Calu3 (cell line): ENCODE results near the gene PIK3C3. TPM values are rescaled to one million over a fixed set of nuclear protein-coding genes. Genes with fewer than 3 reads are reported as not detected.

Experiments used
- BruUV-seq: library from RNA; stranded (reverse); fragments of 400-500 nt; replicated peaks from 2 replicates; lab custom pipeline; 2021; lab: Mats Ljungman, UMichigan
- CTCF ChIA-PET: fragments of 300-600 bp; sonication (Branson Sonifier 250); formaldehyde crosslinking; loops from one replicate; lab custom pipeline; 2022; ENCODE audit warnings: antibody characterized with exemption; lab: Charles Lee
- DNase-seq: peaks from one replicate; pipeline ENCODE4 v3.0.0; 2022
- H3K27ac Mint-ChIP-seq: one replicate; pipeline ENCODE4 v1.8.0; 2022; ENCODE audit warnings: mixed read lengths; ENCODE audit not compliant: unreplicated experiment
- H3K27me3 Mint-ChIP-seq: one replicate; pipeline ENCODE4 v1.8.0; 2022; ENCODE audit warnings: mixed read lengths; ENCODE audit not compliant: unreplicated experiment
- H3K36me3 Mint-ChIP-seq: one replicate; pipeline ENCODE4 v1.8.0; 2022; ENCODE audit warnings: mild to moderate bottlenecking, moderate library complexity, mixed read lengths; ENCODE audit not compliant: insufficient read depth, unreplicated experiment
- H3K4me1 Mint-ChIP-seq: one replicate; pipeline ENCODE4 v1.8.0; 2022; ENCODE audit warnings: mild to moderate bottlenecking, low read depth, mixed read lengths; ENCODE audit not compliant: unreplicated experiment
- H3K4me3 Mint-ChIP-seq: one replicate; pipeline ENCODE4 v1.8.0; 2022; ENCODE audit warnings: mild to moderate bottlenecking, low read depth, moderate library complexity, mixed read lengths; ENCODE audit not compliant: unreplicated experiment
- H3K9me3 Mint-ChIP-seq: one replicate; pipeline ENCODE4 v1.8.0; 2022; ENCODE audit warnings: low read depth, mixed read lengths; ENCODE audit not compliant: unreplicated experiment
- CTCF ChIP-seq: fragments of 200-600 bp; IDR thresholded peaks from one replicate; pipeline ENCODE4 v1.8.0; 2022; ENCODE audit warnings: antibody characterized with exemption; ENCODE audit not compliant: unreplicated experiment
- intact Hi-C: fragments of 100-400 bp; cut with micrococcal nuclease; formaldehyde crosslinking; loops from one replicate; pipeline ENCODE4 v1.10.0; 2022; ENCODE audit not compliant: unreplicated experiment
- total RNA-seq: library from RNA; stranded (reverse); gene quantifications from 2 replicates; pipeline ENCODE4 v1.2.3, GENCODE V29; 2022

Gene PIK3C3
- total RNA-seq, 1 experiment from 2014 or later = 32.9 TPM

GRCh38 chr18:41921770-41922169, 33.3 kb upstream of the PIK3C3 start:
- TF ChIP-seq CTCF = no peak
- no peaks in the 10 kb centered on the region for H3K9me3 Mint-ChIP-seq
- peaks cover 4% of the 10 kb centered on the region for H3K27me3 Mint-ChIP-seq
- H3K4me1 Mint-ChIP-seq = no peaks in the 10 kb centered on the region
- H3K4me3 Mint-ChIP-seq = no peak overlapping the region
- intact Hi-C loops = no loop called here
- BruUV-seq = no TSS peak
- H3K36me3 Mint-ChIP-seq = no peaks in the 10 kb centered on the region
- no peak for DNase-seq
- CTCF ChIA-PET = no interaction called here
- H3K27ac Mint-ChIP-seq = no peak overlapping the region

GRCh38 chr18:41922176-41922575, 32.9 kb upstream of the PIK3C3 start:
- no peaks in the 10 kb centered on the region for H3K4me1 Mint-ChIP-seq
- BruUV-seq = no TSS peak
- CTCF ChIA-PET = no interaction called here
- H3K4me3 Mint-ChIP-seq = no peak overlapping the region
- H3K27me3 Mint-ChIP-seq = no peaks in the 10 kb centered on the region
- intact Hi-C loops = no loop called here
- no peak for DNase-seq
- no peaks in the 10 kb centered on the region for H3K9me3 Mint-ChIP-seq
- H3K36me3 Mint-ChIP-seq = no peaks in the 10 kb centered on the region
- H3K27ac Mint-ChIP-seq = no peak overlapping the region
- no peak for TF ChIP-seq CTCF

GRCh38 chr18:41922841-41923240, 32.2 kb upstream of the PIK3C3 start:
- CTCF ChIA-PET = no interaction called here
- H3K4me1 Mint-ChIP-seq = no peaks in the 10 kb centered on the region
- H3K4me3 Mint-ChIP-seq = no peak overlapping the region
- no peaks in the 10 kb centered on the region for H3K9me3 Mint-ChIP-seq
- intact Hi-C loops = no loop called here
- H3K27me3 Mint-ChIP-seq = no peaks in the 10 kb centered on the region
- DNase-seq = no peak
- no peak overlapping the region for H3K27ac Mint-ChIP-seq
- H3K36me3 Mint-ChIP-seq = no peaks in the 10 kb centered on the region
- no TSS peak for BruUV-seq
- TF ChIP-seq CTCF = no peak

GRCh38 chr18:41923446-41923845, 31.6 kb upstream of the PIK3C3 start:
- Mint-ChIP-seq H3K27ac (no peak overlapping the region), H3K4me1 (no peaks in the 10 kb centered on the region), H3K27me3 (no peaks in the 10 kb centered on the region), H3K9me3 (no peaks in the 10 kb centered on the region), H3K36me3 (no peaks in the 10 kb centered on the region), H3K4me3 (no peak overlapping the region)
- intact Hi-C loops = no loop called here
- no peak for TF ChIP-seq CTCF
- no TSS peak for BruUV-seq
- no peak for DNase-seq
- CTCF ChIA-PET = no interaction called here
